SJSA1 (cell line): Measurements from ENCODE around the gene ALAS1. TPM values are rescaled to one million over a fixed set of nuclear protein-coding genes. Genes with fewer than 3 reads are reported as not detected.
"Not testable (repeated sequence)": the region's sequence is repeated elsewhere in the genome, so short reads cannot be mapped to it uniquely, and the experiment has no call there.

Experiments
- DNase-seq, 2 experiments: peaks; one replicate each; pipeline ENCODE4 v3.0.0-alpha.2; 2015 to 2020; ENCODE audit warnings: low spot score in 2 of 2, low read depth in 1 of 2
- H3K27ac ChIP-seq: fragments of 250-450 bp; sonication (Bioruptor Pico); 2 replicates; pipeline ENCODE4 v1.5.1; 2020; ENCODE audit warnings: mild to moderate bottlenecking, moderate library complexity
- H3K27me3 ChIP-seq: fragments of 250-450 bp; sonication (Bioruptor Pico); replicated peaks from 2 replicates; pipeline ENCODE4 v1.5.1; 2020; ENCODE audit warnings: mild to moderate bottlenecking, moderate library complexity
- H3K36me3 ChIP-seq: fragments of 250-450 bp; sonication (Bioruptor Pico); 2 replicates; pipeline ENCODE4 v1.5.1; 2020; ENCODE audit warnings: mild to moderate bottlenecking
- H3K4me1 ChIP-seq: fragments of 250-450 bp; sonication (Bioruptor Pico); replicated peaks from 2 replicates; pipeline ENCODE4 v1.6.1; 2021; ENCODE audit warnings: mild to moderate bottlenecking
- H3K4me3 ChIP-seq: fragments of 250-450 bp; sonication (Bioruptor Pico); 2 replicates; pipeline ENCODE4 v1.5.1; 2020; ENCODE audit warnings: mild to moderate bottlenecking
- H3K9me3 ChIP-seq: fragments of 250-450 bp; sonication (Bioruptor Pico); replicated peaks from 2 replicates; pipeline ENCODE4 v1.5.1; 2020; ENCODE audit warnings: mild to moderate bottlenecking
- total RNA-seq: library from RNA; depleted of rRNA; stranded (reverse); fragments of >200 nt; shearing (Covaris generic); gene quantifications from 2 replicates; pipeline ENCODE4 v1.2.3, GENCODE V29; 2014

Gene ALAS1
- total RNA-seq, 1 experiment from 2014 or later: 44.8 TPM

GRCh38 chr3:52171514-52172261, 26.3 kb upstream of the ALAS1 start:
- no peak overlapping the region for H3K4me3 ChIP-seq
- no peaks in the 10 kb centered on the region for H3K36me3 ChIP-seq
- peak overlapping the region; percentile 39 for H3K27ac ChIP-seq
- H3K9me3 ChIP-seq: no peaks in the 10 kb centered on the region
- peak in 1 of 2 experiments; percentile 64 for DNase-seq
- H3K4me1 ChIP-seq: peaks cover 28% of the 10 kb centered on the region
- H3K27me3 ChIP-seq: no peaks in the 10 kb centered on the region

GRCh38 chr3:52172262-52172757, 25.6 kb upstream of the ALAS1 start:
- peaks cover 34% of the 10 kb centered on the region for H3K4me1 ChIP-seq
- H3K9me3 ChIP-seq: no peaks in the 10 kb centered on the region
- no peaks in the 10 kb centered on the region for H3K27me3 ChIP-seq
- no peaks in the 10 kb centered on the region for H3K36me3 ChIP-seq
- H3K4me3 ChIP-seq: no peak overlapping the region
- H3K27ac ChIP-seq: peak overlapping the region; percentile 39
- DNase-seq: no peak

DNA sequence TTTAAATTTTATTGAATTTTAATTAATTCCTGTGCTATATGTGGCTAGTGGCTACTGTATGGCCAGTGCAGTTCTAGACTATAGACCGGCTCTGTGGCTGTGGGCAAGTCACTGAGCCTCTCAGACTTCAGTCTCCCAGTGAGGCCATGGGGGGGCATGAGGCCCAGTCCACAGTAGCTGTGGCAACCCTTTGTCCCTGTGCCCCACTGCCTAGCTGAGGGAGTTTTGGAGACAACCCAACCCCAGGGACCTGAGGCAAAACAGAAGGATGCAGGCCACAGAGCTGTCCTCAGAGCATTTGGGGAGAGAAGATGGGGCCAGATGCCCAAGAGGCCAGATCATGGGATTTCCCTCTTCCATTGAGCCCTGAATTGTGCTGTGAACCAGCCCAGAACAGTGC, 24.9 kb upstream of the ALAS1 start:
- no peaks in the 10 kb centered on the region for H3K36me3 ChIP-seq
- H3K27me3 ChIP-seq: no peaks in the 10 kb centered on the region
- DNase-seq: no peak
- peaks cover 35% of the 10 kb centered on the region for H3K4me1 ChIP-seq
- H3K4me3 ChIP-seq: no peak overlapping the region
- H3K27ac ChIP-seq: no peak overlapping the region
- no peaks in the 10 kb centered on the region for H3K9me3 ChIP-seq

DNA sequence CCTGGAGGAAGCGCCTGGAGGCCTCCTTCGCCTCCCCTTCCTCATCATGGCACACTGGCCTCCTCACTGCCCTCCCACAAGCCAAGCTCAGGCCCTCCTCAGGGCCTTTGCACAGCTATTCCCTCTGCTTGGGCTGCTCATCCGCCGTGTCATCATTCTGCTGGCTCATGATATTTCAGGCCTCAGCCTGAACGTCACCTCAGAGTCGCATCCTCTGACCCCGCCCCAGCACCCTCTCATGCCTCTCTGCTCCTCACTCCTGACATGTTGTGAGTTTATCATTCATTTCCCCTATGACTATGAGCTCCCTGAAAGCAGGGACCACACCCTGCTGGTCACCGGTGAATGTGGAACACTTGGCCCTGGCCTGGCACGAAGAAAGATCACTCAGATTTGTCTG, 23.1 kb upstream of the ALAS1 start:
- H3K4me3 ChIP-seq: no peak overlapping the region
- H3K27ac ChIP-seq: no peak overlapping the region
- H3K36me3 ChIP-seq: no peaks in the 10 kb centered on the region
- no peak for DNase-seq
- no peaks in the 10 kb centered on the region for H3K27me3 ChIP-seq
- peaks cover 35% of the 10 kb centered on the region for H3K4me1 ChIP-seq
- no peaks in the 10 kb centered on the region for H3K9me3 ChIP-seq

- no peaks in the 10 kb centered on the region for H3K27me3 ChIP-seq
- no peaks in the 10 kb centered on the region for H3K9me3 ChIP-seq
- no peak for DNase-seq
- no peak overlapping the region for H3K27ac ChIP-seq
- no peaks in the 10 kb centered on the region for H3K36me3 ChIP-seq
- peaks cover 33% of the 10 kb centered on the region for H3K4me1 ChIP-seq
- no peak overlapping the region for H3K4me3 ChIP-seq
These were observed 22.4 kb upstream of the ALAS1 start for GRCh38 chr3:52175416-52176179.

- no peaks in the 10 kb centered on the region for H3K27me3 ChIP-seq
- H3K27ac ChIP-seq: no peak overlapping the region
- H3K9me3 ChIP-seq: no peaks in the 10 kb centered on the region
- no peak overlapping the region for H3K4me3 ChIP-seq
- peaks cover 29% of the 10 kb centered on the region for H3K4me1 ChIP-seq
- H3K36me3 ChIP-seq: no peaks in the 10 kb centered on the region
- DNase-seq: no peak
These were observed 21.7 kb upstream of the ALAS1 start for GRCh38 chr3:52176180-52176752.

- Histone ChIP-seq H3K27me3 (no peaks in the 10 kb centered on the region), H3K9me3 (no peaks in the 10 kb centered on the region), H3K4me1 (peaks cover 29% of the 10 kb centered on the region), H3K36me3 (no peaks in the 10 kb centered on the region), H3K27ac (no peak overlapping the region), H3K4me3 (no peak overlapping the region)
- no peak for DNase-seq
These were observed 20.8 kb upstream of the ALAS1 start for GRCh38 chr3:52176951-52177700.

- Histone ChIP-seq H3K4me1 (peaks cover 26% of the 10 kb centered on the region), H3K4me3 (no peak overlapping the region), H3K27ac (no peak overlapping the region), H3K9me3 (no peaks in the 10 kb centered on the region), H3K36me3 (no peaks in the 10 kb centered on the region), H3K27me3 (no peaks in the 10 kb centered on the region)
- no peak for DNase-seq
These were observed 20.3 kb upstream of the ALAS1 start for GRCh38 chr3:52177701-52178042.

- H3K36me3 ChIP-seq, H3K27me3 ChIP-seq, H3K27ac ChIP-seq, H3K9me3 ChIP-seq, DNase-seq, H3K4me3 ChIP-seq: not testable (repeated sequence)
- peaks cover 26% of the 10 kb centered on the region for H3K4me1 ChIP-seq
These were observed 19.8 kb upstream of the ALAS1 start for GRCh38 chr3:52178126-52178525.

GRCh38 chr3:52178537-52178936, 19.4 kb upstream of the ALAS1 start:
- Histone ChIP-seq H3K4me1 (peaks cover 26% of the 10 kb centered on the region), H3K9me3 (no peaks in the 10 kb centered on the region), H3K4me3 (no peak overlapping the region), H3K27me3 (no peaks in the 10 kb centered on the region), H3K27ac (no peak overlapping the region), H3K36me3 (no peaks in the 10 kb centered on the region)
- no peak for DNase-seq

DNA sequence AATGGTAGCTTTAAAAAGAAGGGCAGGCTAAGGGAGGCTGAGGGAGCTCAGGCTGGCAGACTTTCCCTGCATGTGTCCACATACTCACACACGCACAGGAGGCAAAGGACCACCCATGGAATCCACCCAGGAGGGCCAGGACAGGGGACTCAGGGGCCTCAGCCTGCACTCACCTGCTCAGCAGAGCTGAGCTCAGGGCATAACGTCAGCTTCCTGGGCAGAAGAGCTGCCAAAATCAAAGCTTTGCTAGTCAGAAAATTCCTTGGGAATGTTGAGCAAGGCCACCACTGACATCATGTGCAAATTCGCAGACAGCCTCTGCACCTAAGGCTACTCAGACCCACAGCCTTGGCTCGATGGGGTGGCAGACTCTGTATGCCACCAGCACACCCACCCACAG, 16.4 kb upstream of the ALAS1 start:
- DNase-seq: no peak
- Histone ChIP-seq H3K4me1 (peaks cover 20% of the 10 kb centered on the region), H3K9me3 (no peaks in the 10 kb centered on the region), H3K4me3 (no peak overlapping the region), H3K36me3 (no peaks in the 10 kb centered on the region), H3K27me3 (no peaks in the 10 kb centered on the region), H3K27ac (no peak overlapping the region)

DNA sequence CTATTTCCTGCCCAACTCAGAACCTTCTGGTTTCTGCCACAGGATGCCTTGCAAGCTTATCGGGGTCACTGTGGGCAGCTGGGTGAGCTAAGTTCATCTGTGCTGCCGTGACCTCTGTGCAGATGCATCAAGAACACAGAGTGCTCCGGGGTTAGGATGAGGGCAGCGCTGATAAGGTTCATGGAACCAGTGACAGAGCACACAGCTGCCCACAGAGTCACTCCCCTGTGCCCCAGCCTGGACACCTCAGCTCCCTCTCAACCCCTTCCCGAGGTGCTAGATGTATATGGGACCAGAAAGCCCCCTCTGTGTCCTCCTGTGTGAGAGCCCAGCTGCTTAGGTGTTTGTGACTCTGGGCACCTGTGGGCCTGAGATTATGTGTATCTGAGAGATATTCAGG, 15.8 kb upstream of the ALAS1 start:
- no peak for DNase-seq
- no peaks in the 10 kb centered on the region for H3K36me3 ChIP-seq
- H3K4me1 ChIP-seq: peaks cover 13% of the 10 kb centered on the region
- H3K9me3 ChIP-seq: no peaks in the 10 kb centered on the region
- H3K4me3 ChIP-seq: no peak overlapping the region
- H3K27me3 ChIP-seq: no peaks in the 10 kb centered on the region
- no peak overlapping the region for H3K27ac ChIP-seq

GRCh38 chr3:52182691-52183090, 15.3 kb upstream of the ALAS1 start:
- Histone ChIP-seq H3K27ac (no peak overlapping the region), H3K4me3 (no peak overlapping the region), H3K27me3 (no peaks in the 10 kb centered on the region), H3K9me3 (no peaks in the 10 kb centered on the region), H3K4me1 (peaks cover 12% of the 10 kb centered on the region), H3K36me3 (no peaks in the 10 kb centered on the region)
- DNase-seq: no peak
